Suprapubic skin (tissue), 4 donors: ENCODE measurements around the gene MBP. TPM values are rescaled to one million over a fixed set of nuclear protein-coding genes. Genes with fewer than 3 reads are reported as not detected.

Experiments used
- DNase-seq, 2 donors: peaks; one replicate each; pipeline ENCODE4 v3.0.0-alpha.2; 2019; ENCODE audit warnings: low spot score in 2 of 2
- H3K27ac ChIP-seq: fragments of 200-600 bp; sonication (generic); one replicate; pipeline ENCODE4 v1.5.1; 2019
- H3K27me3 ChIP-seq: fragments of 200-600 bp; sonication (generic); one replicate; pipeline ENCODE4 v1.5.1; 2019
- H3K36me3 ChIP-seq: fragments of 200-600 bp; sonication (generic); one replicate; pipeline ENCODE4 v1.5.1; 2019
- H3K4me1 ChIP-seq: fragments of 200-600 bp; sonication (generic); one replicate; pipeline ENCODE4 v1.5.1; 2019
- H3K4me3 ChIP-seq: fragments of 200-600 bp; sonication (generic); one replicate; pipeline ENCODE4 v1.5.1; 2019; ENCODE audit warnings: mild to moderate bottlenecking
- H3K9me3 ChIP-seq: fragments of 200-600 bp; sonication (generic); one replicate; pipeline ENCODE4 v1.5.1; 2019
- EP300 ChIP-seq: sonication (generic); formaldehyde crosslinking; IDR thresholded peaks from one replicate; pipeline ENCODE4 v1.6.1; 2017; ENCODE audit warnings: antibody characterized with exemption
- POLR2A ChIP-seq, 2 donors: fragments of 450-650 bp; IDR thresholded peaks; one replicate each; pipeline ENCODE4 v1.6.1; 2017; ENCODE audit warnings: antibody characterized with exemption in 2 of 2, mild to moderate bottlenecking in 2 of 2, moderate library complexity in 2 of 2
- POLR2AphosphoS5 ChIP-seq, 3 donors: sonication (generic); formaldehyde crosslinking; IDR thresholded peaks; one replicate each; pipeline ENCODE4 v1.6.1; 2017; ENCODE audit warnings: antibody characterized with exemption in 3 of 3
- WGBS: methylation state at CpG from one replicate; pipeline ENCODE4 v1.1.5; 2018; 5-methylcytosine and 5-hydroxymethylcytosine counted together
- total RNA-seq, 4 donors: library from RNA; depleted of rRNA; stranded (reverse); fragments of >200 nt; gene quantifications; one replicate each; pipeline ENCODE4 v1.1.0, GENCODE V29; 2016
- TF ChIP-seq, protein P1 (sequence below), 2 donors: fragments of 200-600 bp in 1 of 2; fragments of 450-650 bp in 1 of 2; sonication (generic) in 1 of 2; IDR thresholded peaks; one replicate each; pipeline ENCODE4 v1.5.1; 2016 to 2019; ENCODE audit warnings: antibody characterized with exemption in 2 of 2, mild to moderate bottlenecking in 1 of 2, moderate library complexity in 1 of 2

The MBP gene
- total RNA-seq, 4 donors from 2014 or later: 37.0 to 100 (median 69.3) TPM

DNA sequence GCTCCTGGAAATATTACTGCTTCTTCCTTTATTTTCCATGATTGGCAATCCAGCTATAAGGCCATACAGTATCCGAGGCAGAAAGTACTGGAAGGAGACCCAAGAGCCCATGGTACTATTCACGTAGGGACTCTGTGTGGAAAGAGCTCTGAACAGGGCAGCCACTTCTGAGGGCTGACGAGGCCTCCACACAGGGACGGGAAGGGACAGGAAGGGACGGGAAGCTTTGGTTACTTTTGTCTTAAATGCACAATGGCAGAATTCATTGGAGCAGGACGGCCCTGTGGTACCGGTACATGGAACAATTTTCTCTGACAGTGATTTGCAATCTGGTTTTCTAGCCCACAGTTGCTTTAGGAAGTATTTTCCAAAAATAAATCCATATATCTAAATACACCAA, 102.4 kb downstream of the MBP start:
- Histone ChIP-seq H3K36me3 (peaks cover 7% of the 10 kb centered on the region), H3K4me1 (no peaks in the 10 kb centered on the region), H3K27me3 (no peaks in the 10 kb centered on the region), H3K9me3 (no peaks in the 10 kb centered on the region), H3K4me3 (no peak overlapping the region), H3K27ac (no peak overlapping the region)
- 87% methylated on average over 7 of the region's 7 CpGs for WGBS
- no peak for DNase-seq
- TF ChIP-seq, protein P1, sequence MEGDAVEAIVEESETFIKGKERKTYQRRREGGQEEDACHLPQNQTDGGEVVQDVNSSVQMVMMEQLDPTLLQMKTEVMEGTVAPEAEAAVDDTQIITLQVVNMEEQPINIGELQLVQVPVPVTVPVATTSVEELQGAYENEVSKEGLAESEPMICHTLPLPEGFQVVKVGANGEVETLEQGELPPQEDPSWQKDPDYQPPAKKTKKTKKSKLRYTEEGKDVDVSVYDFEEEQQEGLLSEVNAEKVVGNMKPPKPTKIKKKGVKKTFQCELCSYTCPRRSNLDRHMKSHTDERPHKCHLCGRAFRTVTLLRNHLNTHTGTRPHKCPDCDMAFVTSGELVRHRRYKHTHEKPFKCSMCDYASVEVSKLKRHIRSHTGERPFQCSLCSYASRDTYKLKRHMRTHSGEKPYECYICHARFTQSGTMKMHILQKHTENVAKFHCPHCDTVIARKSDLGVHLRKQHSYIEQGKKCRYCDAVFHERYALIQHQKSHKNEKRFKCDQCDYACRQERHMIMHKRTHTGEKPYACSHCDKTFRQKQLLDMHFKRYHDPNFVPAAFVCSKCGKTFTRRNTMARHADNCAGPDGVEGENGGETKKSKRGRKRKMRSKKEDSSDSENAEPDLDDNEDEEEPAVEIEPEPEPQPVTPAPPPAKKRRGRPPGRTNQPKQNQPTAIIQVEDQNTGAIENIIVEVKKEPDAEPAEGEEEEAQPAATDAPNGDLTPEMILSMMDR (IDR thresholded peaks at IDR 0.05): no peak
- TF ChIP-seq POLR2AphosphoS5 (IDR thresholded peaks at IDR 0.05): no peak
- no peak for TF ChIP-seq EP300
- TF ChIP-seq POLR2A (IDR thresholded peaks at IDR 0.05): no peak

DNA sequence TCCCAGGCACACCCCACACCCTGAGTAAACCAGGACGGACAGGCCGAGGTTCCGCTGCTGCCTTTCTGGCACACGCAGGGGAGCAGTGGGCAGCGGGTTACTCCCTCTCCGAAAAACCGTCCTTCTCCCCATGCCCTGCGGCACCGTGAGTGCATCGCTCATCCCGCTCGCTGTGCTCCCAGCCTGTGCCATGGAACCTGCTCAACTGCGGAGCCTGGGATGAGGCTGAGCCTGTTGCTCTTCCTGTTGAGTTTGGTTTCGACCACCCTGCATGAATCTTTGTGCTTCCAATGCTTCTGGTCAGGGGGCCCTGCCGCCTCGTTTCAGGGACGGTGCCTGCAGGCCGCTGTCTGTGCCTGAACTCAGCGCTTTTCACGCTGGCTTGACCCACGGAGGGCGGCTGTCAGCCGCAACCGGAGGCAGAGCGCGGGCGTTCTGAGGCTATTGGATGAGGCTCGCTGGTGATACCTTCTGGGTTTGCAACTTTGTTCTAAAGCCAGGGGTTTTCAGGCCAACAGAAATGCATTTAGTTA, 106.7 kb downstream of the MBP start:
- no peaks in the 10 kb centered on the region for H3K9me3 ChIP-seq
- no peaks in the 10 kb centered on the region for H3K4me1 ChIP-seq
- 97% methylated on average over 28 of the region's 28 CpGs for WGBS
- no peak for DNase-seq
- no peaks in the 10 kb centered on the region for H3K27me3 ChIP-seq
- peaks cover 10% of the 10 kb centered on the region for H3K36me3 ChIP-seq
- no peak for TF ChIP-seq EP300
- TF ChIP-seq POLR2AphosphoS5 (IDR thresholded peaks at IDR 0.05): no peak
- TF ChIP-seq POLR2A (IDR thresholded peaks at IDR 0.05): no peak
- TF ChIP-seq, protein P1 (IDR thresholded peaks at IDR 0.05): no peak
- no peak overlapping the region for H3K4me3 ChIP-seq
- no peak overlapping the region for H3K27ac ChIP-seq

DNA sequence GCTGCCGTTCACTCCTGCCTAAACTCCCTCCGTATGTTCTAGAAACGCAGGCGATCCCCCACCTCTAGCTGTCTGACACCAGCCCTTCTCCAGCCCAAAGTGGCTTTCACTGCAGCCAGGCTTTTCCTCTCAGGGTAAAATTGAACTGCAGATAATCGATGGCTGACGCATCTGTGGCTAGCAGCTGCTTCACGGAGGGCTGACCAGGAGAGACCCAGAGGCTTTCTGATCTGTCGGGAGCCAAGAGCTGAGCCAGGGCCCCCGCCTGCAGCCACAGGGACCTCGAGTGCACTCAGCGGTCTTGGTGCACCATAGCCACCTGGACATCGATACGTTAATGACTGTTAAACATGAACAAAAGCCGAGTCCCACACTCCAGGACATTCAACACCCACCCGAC, 107.5 kb downstream of the MBP start:
- TF ChIP-seq POLR2A (IDR thresholded peaks at IDR 0.05) (no peak), POLR2AphosphoS5 (IDR thresholded peaks at IDR 0.05) (no peak), EP300 (no peak)
- TF ChIP-seq, protein P1 (IDR thresholded peaks at IDR 0.05): no peak
- H3K27ac ChIP-seq: no peak overlapping the region
- H3K27me3 ChIP-seq: no peaks in the 10 kb centered on the region
- no peaks in the 10 kb centered on the region for H3K4me1 ChIP-seq
- no peak for DNase-seq
- H3K4me3 ChIP-seq: no peak overlapping the region
- H3K36me3 ChIP-seq: peaks cover 10% of the 10 kb centered on the region
- no peaks in the 10 kb centered on the region for H3K9me3 ChIP-seq
- WGBS: 89% methylated on average over 15 of the region's 15 CpGs

DNA sequence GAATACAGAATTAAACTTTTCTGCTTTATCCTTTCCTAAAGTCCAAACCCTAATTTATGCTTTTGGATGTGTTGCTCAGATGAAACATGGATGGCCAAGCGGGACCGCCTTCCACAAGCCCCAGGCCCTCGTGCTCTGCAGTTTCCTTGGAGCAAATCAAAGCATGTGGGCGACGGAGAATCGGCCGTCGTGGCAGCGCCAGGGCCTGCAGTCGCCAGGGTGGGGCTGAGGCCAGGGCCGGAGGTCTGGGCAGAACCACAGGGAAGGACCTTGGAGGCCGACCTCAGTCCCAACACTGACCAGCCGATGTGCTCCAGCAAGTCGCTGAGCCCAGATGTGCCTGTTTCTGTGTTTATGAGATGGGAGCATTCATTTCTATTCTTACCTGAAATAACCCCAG, 108.1 kb downstream of the MBP start:
- TF ChIP-seq POLR2A (IDR thresholded peaks at IDR 0.05) (no peak), EP300 (no peak), POLR2AphosphoS5 (IDR thresholded peaks at IDR 0.05) (no peak)
- TF ChIP-seq, protein P1 (IDR thresholded peaks at IDR 0.05): no peak
- no peaks in the 10 kb centered on the region for H3K4me1 ChIP-seq
- no peaks in the 10 kb centered on the region for H3K9me3 ChIP-seq
- H3K27me3 ChIP-seq: no peaks in the 10 kb centered on the region
- H3K36me3 ChIP-seq: peaks cover 10% of the 10 kb centered on the region
- H3K4me3 ChIP-seq: no peak overlapping the region
- H3K27ac ChIP-seq: no peak overlapping the region
- DNase-seq: no peak
- WGBS: 95% methylated on average over 14 of the region's 14 CpGs

DNA sequence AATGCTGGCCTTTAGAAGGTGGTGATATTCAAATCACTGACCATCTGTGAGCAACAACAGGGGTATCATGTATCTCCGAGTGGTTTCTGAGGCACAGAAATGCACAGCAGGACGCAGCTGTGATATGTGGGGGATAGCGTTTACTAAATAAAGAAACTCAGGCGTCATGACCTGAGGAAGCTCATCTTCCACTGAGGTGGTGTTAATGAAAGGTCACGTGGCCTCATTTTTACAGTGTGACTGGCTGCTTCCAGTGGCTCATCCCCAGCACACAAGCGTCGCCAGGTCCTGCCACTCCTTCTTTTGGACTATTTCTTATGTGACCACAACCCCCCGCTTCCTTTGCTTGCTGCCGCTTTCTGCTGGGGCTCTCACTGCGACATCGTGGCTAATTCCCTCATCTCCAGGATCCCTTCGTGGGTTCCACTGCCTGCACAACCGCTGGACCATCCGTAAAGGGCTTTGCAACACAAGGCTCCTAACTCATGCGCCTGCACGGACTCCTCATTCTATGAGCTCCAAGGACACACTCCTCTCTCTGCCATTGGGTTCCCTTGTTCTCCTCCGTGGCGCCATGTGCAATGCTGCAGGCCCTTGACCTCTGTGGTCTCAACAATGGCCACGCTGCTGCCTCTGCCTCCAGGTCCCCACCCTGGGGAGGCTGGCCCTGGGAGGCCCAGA, 109.3 kb downstream of the MBP start:
- Histone ChIP-seq H3K27ac (no peak overlapping the region), H3K9me3 (no peaks in the 10 kb centered on the region), H3K4me1 (no peaks in the 10 kb centered on the region), H3K27me3 (no peaks in the 10 kb centered on the region), H3K4me3 (no peak overlapping the region), H3K36me3 (peaks cover 10% of the 10 kb centered on the region)
- WGBS: 85% methylated on average over 19 of the region's 19 CpGs
- no peak for DNase-seq
- TF ChIP-seq, protein P1 (IDR thresholded peaks at IDR 0.05): no peak
- TF ChIP-seq EP300 (no peak), POLR2A (IDR thresholded peaks at IDR 0.05) (no peak), POLR2AphosphoS5 (IDR thresholded peaks at IDR 0.05) (no peak)
